A673 (cell line): ENCODE results near the gene IPO5.

Source experiments
- CTCF ChIP-seq: fragments of 300-800, 200-600 bp; sonication (generic); conservative IDR thresholded peaks from 2 replicates; pipeline ENCODE4 v1.5.1; 2017; ENCODE audit warnings: low read depth, mild to moderate bottlenecking, antibody characterized with exemption, low read length, moderate library complexity, mixed read lengths
- EZH2 ChIP-seq: fragments of 200-600 bp; sonication (generic); IDR thresholded peaks from 2 replicates; pipeline ENCODE4 v1.6.1; 2017; ENCODE audit warnings: borderline replicate concordance, low read depth, mild to moderate bottlenecking, mixed read lengths, antibody characterized with exemption, low read length; ENCODE audit not compliant: poor library complexity, severe bottlenecking

- TF ChIP-seq CTCF (no peak), EZH2 (no peak)
Observed at GRCh38 chr13:97932036-97932435, 21.4 kb upstream of the IPO5 start.
